ENCODE measurements around the gene EPN3. TPM values are rescaled to one million over a fixed set of nuclear protein-coding genes. Genes with fewer than 3 reads are reported as not detected.

EPN3 gene
- total RNA-seq, 3 donors from 2014 or later: 8.2 to 32.8 TPM; not detected in 1

DNA sequence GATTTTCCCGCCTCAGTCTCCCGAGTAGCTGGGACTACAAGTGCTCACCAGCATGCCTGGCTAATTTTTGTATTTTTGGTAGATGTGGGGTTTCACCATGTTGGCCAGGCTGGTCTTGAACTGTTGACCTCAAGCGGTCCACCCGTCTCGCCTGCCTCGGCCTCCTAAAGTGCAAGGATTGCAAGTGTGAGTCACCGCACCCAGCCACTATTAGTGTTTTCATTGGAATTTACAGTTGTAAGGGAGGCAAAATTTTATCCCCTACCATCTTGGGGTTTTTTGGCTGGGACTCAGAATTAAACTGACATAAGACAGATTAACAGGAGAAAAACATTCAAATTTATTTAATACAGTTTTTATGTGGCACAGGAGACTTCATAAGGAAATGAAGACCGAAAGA, 36.6 kb upstream of the EPN3 start:
- no peaks in the 10 kb centered on the region for H3K27me3 ChIP-seq
- H3K4me1 ChIP-seq: no peaks in the 10 kb centered on the region
- no peak for DNase-seq (ENCODE audit: low spot score in 2 of 2)
- no peaks in the 10 kb centered on the region for H3K36me3 ChIP-seq
- intact Hi-C loops (cut with DNase I; ENCODE audit: low total_unique reads): no loop called here
- no peak overlapping the region for H3K27ac ChIP-seq
- no peak overlapping the region for H3K4me3 ChIP-seq
- TF ChIP-seq POLR2A (IDR thresholded peaks at IDR 0.05) (no peak), POLR2AphosphoS5 (IDR thresholded peaks at IDR 0.05) (no peak)
- TF ChIP-seq, protein P1, sequence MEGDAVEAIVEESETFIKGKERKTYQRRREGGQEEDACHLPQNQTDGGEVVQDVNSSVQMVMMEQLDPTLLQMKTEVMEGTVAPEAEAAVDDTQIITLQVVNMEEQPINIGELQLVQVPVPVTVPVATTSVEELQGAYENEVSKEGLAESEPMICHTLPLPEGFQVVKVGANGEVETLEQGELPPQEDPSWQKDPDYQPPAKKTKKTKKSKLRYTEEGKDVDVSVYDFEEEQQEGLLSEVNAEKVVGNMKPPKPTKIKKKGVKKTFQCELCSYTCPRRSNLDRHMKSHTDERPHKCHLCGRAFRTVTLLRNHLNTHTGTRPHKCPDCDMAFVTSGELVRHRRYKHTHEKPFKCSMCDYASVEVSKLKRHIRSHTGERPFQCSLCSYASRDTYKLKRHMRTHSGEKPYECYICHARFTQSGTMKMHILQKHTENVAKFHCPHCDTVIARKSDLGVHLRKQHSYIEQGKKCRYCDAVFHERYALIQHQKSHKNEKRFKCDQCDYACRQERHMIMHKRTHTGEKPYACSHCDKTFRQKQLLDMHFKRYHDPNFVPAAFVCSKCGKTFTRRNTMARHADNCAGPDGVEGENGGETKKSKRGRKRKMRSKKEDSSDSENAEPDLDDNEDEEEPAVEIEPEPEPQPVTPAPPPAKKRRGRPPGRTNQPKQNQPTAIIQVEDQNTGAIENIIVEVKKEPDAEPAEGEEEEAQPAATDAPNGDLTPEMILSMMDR (IDR thresholded peaks at IDR 0.05): no peak
- no peaks in the 10 kb centered on the region for H3K9me3 ChIP-seq

DNA sequence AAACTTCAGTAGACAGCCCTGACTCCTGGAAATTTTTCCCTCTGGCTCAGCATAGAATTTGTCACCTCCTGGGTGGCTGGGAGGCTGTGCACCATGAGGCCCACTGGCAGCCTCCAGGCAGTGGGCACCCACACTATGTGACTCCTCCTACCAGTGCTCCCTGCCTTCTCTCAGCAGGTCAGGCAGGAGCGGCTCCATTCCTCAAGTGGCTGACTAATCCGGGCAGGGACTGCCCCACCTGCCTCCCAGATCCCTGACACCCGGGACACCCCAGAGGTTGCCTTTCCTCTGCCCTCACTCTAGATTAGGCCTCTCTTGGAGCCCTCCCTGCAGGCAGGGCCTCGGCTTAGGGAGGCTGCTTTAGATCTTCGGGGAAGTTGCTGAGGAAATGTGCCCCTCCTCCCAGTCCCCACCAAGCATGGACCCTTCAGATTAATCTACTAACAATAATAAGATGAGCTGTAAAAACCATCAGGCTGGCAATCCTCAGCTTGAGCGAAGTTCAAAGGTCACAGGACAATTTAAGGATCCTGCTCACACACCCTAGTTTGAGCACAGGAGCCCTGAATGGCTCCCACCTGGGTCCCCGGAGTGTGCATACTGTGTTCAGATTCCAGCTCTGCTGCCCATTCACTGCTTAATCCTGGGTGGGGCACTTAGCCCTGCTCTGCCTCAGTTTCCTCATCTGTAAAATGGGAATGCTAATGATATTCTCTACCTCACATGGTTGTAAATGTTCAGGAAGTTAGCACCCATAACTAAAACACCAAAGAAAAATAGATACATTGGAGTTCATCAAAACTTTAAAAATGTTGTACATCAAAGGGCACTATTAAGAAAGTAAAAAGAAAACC, 34.3 kb upstream of the EPN3 start:
- intact Hi-C loops (cut with DNase I; ENCODE audit: low total_unique reads): no loop called here
- Histone ChIP-seq H3K27me3 (no peaks in the 10 kb centered on the region), H3K4me1 (no peaks in the 10 kb centered on the region), H3K4me3 (no peak overlapping the region), H3K27ac (no peak overlapping the region), H3K36me3 (no peaks in the 10 kb centered on the region), H3K9me3 (no peaks in the 10 kb centered on the region)
- DNase-seq (ENCODE audit: low spot score in 2 of 2): no peak
- TF ChIP-seq POLR2AphosphoS5 (IDR thresholded peaks at IDR 0.05) (no peak), POLR2A (IDR thresholded peaks at IDR 0.05) (no peak)
- TF ChIP-seq, protein P1 (IDR thresholded peaks at IDR 0.05): no peak

DNA sequence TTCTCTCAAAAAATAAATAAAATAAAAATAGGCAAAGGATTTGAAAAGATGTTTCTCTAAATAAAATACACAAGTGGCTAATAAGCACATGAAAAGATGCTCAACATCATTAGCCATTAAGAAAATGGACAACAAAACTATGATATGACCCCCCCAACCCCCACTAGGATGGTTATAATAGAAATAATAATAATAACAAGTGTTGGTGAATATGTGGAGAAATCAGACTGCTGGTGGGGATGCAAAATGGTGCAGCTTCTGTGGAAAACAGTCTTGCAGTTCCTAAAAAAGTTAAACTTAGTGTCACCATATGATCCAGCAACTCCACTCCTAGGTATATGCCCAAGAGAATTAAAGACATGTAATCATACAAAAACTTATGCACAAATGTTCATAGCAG, 33.3 kb upstream of the EPN3 start:
- TF ChIP-seq, protein P1 (IDR thresholded peaks at IDR 0.05): no peak
- TF ChIP-seq POLR2AphosphoS5 (IDR thresholded peaks at IDR 0.05) (no peak), POLR2A (IDR thresholded peaks at IDR 0.05) (no peak)
- H3K9me3 ChIP-seq: no peaks in the 10 kb centered on the region
- no peak for DNase-seq (ENCODE audit: low spot score in 2 of 2)
- H3K27ac ChIP-seq: no peak overlapping the region
- no peak overlapping the region for H3K4me3 ChIP-seq
- no peaks in the 10 kb centered on the region for H3K4me1 ChIP-seq
- no peaks in the 10 kb centered on the region for H3K27me3 ChIP-seq
- intact Hi-C loops (cut with DNase I; ENCODE audit: low total_unique reads): no loop called here
- no peaks in the 10 kb centered on the region for H3K36me3 ChIP-seq

DNA sequence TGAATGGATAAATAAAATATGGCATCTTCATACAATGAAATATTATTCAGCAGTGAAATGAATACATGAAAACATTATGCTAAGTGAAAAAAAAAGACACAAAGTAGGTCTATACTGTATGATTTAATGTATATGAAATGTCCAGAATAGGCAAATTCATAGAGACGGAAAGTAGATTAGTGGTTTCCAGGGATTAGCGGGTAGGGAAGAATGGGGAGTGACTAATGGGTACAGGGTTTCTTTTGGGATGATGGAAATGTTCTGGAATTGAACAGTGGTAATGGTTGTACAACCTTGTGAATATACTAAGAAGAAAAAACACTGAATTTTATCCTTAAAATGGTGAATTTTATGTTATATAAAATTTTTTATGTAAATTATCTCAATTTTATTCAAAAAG, 32.8 kb upstream of the EPN3 start:
- no peak for TF ChIP-seq POLR2A (IDR thresholded peaks at IDR 0.05)
- TF ChIP-seq, protein P1 (IDR thresholded peaks at IDR 0.05): no peak
- TF ChIP-seq POLR2AphosphoS5 (IDR thresholded peaks at IDR 0.05): no peak
- no peaks in the 10 kb centered on the region for H3K9me3 ChIP-seq
- no peak overlapping the region for H3K4me3 ChIP-seq
- H3K27me3 ChIP-seq: no peaks in the 10 kb centered on the region
- no peak overlapping the region for H3K27ac ChIP-seq
- intact Hi-C loops (cut with DNase I; ENCODE audit: low total_unique reads): no loop called here
- H3K4me1 ChIP-seq: no peaks in the 10 kb centered on the region
- no peak for DNase-seq (ENCODE audit: low spot score in 2 of 2)
- H3K36me3 ChIP-seq: no peaks in the 10 kb centered on the region

DNA sequence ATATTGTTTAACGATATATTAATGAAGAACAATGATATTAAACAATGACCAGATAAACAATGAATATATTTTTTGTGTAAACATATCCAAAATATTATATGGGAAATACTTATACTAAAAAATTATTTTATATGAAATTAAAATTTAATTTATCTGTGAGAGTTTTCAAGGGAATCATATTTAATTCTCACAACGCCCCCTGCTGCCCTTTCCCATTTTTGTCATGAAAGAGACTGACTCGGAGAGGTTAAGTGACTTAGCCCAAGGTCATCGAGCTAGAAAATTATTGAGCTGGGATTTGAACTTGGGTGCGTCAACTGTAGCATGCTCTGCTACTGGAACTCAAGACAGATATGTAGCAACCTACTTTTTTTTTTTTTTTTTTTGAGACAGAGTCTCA, 31.5 kb upstream of the EPN3 start:
- no peak for DNase-seq (ENCODE audit: low spot score in 2 of 2)
- Histone ChIP-seq H3K36me3 (no peaks in the 10 kb centered on the region), H3K9me3 (no peaks in the 10 kb centered on the region), H3K27me3 (no peaks in the 10 kb centered on the region), H3K27ac (no peak overlapping the region), H3K4me1 (no peaks in the 10 kb centered on the region), H3K4me3 (no peak overlapping the region)
- no peak for TF ChIP-seq POLR2A (IDR thresholded peaks at IDR 0.05)
- TF ChIP-seq, protein P1 (IDR thresholded peaks at IDR 0.05): peak in 2 of 3 donors; percentile 16 to 26
- TF ChIP-seq POLR2AphosphoS5 (IDR thresholded peaks at IDR 0.05): no peak
- intact Hi-C loops (cut with DNase I; ENCODE audit: low total_unique reads): no loop called here

All from breast epithelium (tissue), 4 donors.